NT2/D1 (cell line): ENCODE measurements around the gene PHACTR4.
"Not testable (repeated sequence)": the region's sequence is repeated elsewhere in the genome, so short reads cannot be mapped to it uniquely, and the experiment has no call there.

Source experiments
- DNase-seq: peaks from one replicate; pipeline ENCODE4 v3.0.0-alpha.2; 2011; ENCODE audit warnings: low read depth, low spot score
- H3K27me3 ChIP-seq: 2 replicates; pipeline ENCODE4 v1.6.0; 2011; ENCODE audit warnings: mild to moderate bottlenecking; ENCODE audit not compliant: insufficient read length, insufficient read depth
- H3K36me3 ChIP-seq: 2 replicates; pipeline ENCODE4 v1.6.1; 2011; ENCODE audit warnings: mild to moderate bottlenecking, low read length, mixed read lengths; ENCODE audit not compliant: insufficient read depth, insufficient read length
- H3K4me1 ChIP-seq: 2 replicates; pipeline ENCODE4 v1.5.1; 2011; ENCODE audit not compliant: insufficient read depth, insufficient read length
- H3K4me3 ChIP-seq: 2 replicates; pipeline ENCODE4 v1.5.1; 2011; ENCODE audit warnings: low read depth; ENCODE audit not compliant: insufficient read length
- H3K9ac ChIP-seq: 2 replicates; pipeline ENCODE4 v1.6.0; 2011; ENCODE audit warnings: low read depth; ENCODE audit not compliant: insufficient read length
- H3K9me3 ChIP-seq: 2 replicates; pipeline ENCODE4 v1.5.1; 2011; ENCODE audit warnings: mild to moderate bottlenecking, low read length; ENCODE audit not compliant: insufficient read depth
- SUZ12 ChIP-seq: IDR thresholded peaks from 2 replicates; pipeline ENCODE4 v1.6.1; 2011; ENCODE audit not compliant: insufficient read length, insufficient read depth; ENCODE audit errors: extremely low read depth
- YY1 ChIP-seq: IDR thresholded peaks from 2 replicates; pipeline ENCODE4 v1.6.1; 2011; ENCODE audit not compliant: insufficient read length, insufficient read depth
- ZNF274 ChIP-seq: IDR thresholded peaks from 2 replicates; pipeline ENCODE4 v1.6.1; 2011; ENCODE audit warnings: mild to moderate bottlenecking, low read depth, low read length

PHACTR4 gene

GRCh38 chr1:28374297-28374696, 4.8 kb downstream of the PHACTR4 start:
- Histone ChIP-seq H3K9me3 (no peaks in the 10 kb centered on the region), H3K36me3 (peaks cover 36% of the 10 kb centered on the region), H3K4me3 (no peak overlapping the region), H3K4me1 (peaks cover 2% of the 10 kb centered on the region), H3K9ac (no peak overlapping the region), H3K27me3 (no peaks in the 10 kb centered on the region)
- no peak for TF ChIP-seq ZNF274
- no peak for TF ChIP-seq SUZ12
- no peak for TF ChIP-seq YY1
- no peak for DNase-seq

GRCh38 chr1:28375598-28375997, 6.1 kb downstream of the PHACTR4 start:
- not testable (repeated sequence) for H3K4me3 ChIP-seq, H3K9ac ChIP-seq, H3K27me3 ChIP-seq, DNase-seq, H3K9me3 ChIP-seq, H3K4me1 ChIP-seq
- H3K36me3 ChIP-seq = peaks cover 37% of the 10 kb centered on the region

GRCh38 chr1:28376195-28376594, 6.7 kb downstream of the PHACTR4 start:
- not testable (repeated sequence) for H3K9ac ChIP-seq, DNase-seq, H3K4me1 ChIP-seq, H3K9me3 ChIP-seq, H3K4me3 ChIP-seq, H3K27me3 ChIP-seq
- H3K36me3 ChIP-seq = peaks cover 35% of the 10 kb centered on the region

- peaks cover 2% of the 10 kb centered on the region for H3K4me1 ChIP-seq
- H3K9ac ChIP-seq = no peak overlapping the region
- H3K27me3 ChIP-seq = no peaks in the 10 kb centered on the region
- TF ChIP-seq ZNF274 = no peak
- TF ChIP-seq SUZ12 = no peak
- TF ChIP-seq YY1 = no peak
- no peak overlapping the region for H3K4me3 ChIP-seq
- H3K36me3 ChIP-seq = peaks cover 14% of the 10 kb centered on the region
- no peak for DNase-seq
- H3K9me3 ChIP-seq = no peaks in the 10 kb centered on the region
These were observed 9.4 kb downstream of the PHACTR4 start for GRCh38 chr1:28378906-28379305.

GRCh38 chr1:28380394-28380793, 10.9 kb downstream of the PHACTR4 start:
- no peaks in the 10 kb centered on the region for H3K9me3 ChIP-seq
- H3K27me3 ChIP-seq = no peaks in the 10 kb centered on the region
- peaks cover 15% of the 10 kb centered on the region for H3K36me3 ChIP-seq
- H3K9ac ChIP-seq = no peak overlapping the region
- TF ChIP-seq YY1 = no peak
- H3K4me1 ChIP-seq = peaks cover 2% of the 10 kb centered on the region
- H3K4me3 ChIP-seq = no peak overlapping the region
- DNase-seq = no peak

GRCh38 chr1:28383785-28384184, 14.2 kb downstream of the PHACTR4 start:
- not testable (repeated sequence) for DNase-seq, H3K9ac ChIP-seq, H3K4me1 ChIP-seq, H3K9me3 ChIP-seq, H3K4me3 ChIP-seq, H3K27me3 ChIP-seq
- H3K36me3 ChIP-seq = peaks cover 12% of the 10 kb centered on the region

GRCh38 chr1:28392027-28392652, 22.6 kb downstream of the PHACTR4 start:
- TF ChIP-seq ZNF274 = no peak
- TF ChIP-seq YY1 = no peak
- TF ChIP-seq SUZ12 = no peak
- H3K36me3 ChIP-seq = peaks cover 14% of the 10 kb centered on the region
- no peak overlapping the region for H3K4me3 ChIP-seq
- no peak overlapping the region for H3K9ac ChIP-seq
- no peaks in the 10 kb centered on the region for H3K27me3 ChIP-seq
- DNase-seq = no peak
- H3K4me1 ChIP-seq = no peaks in the 10 kb centered on the region
- no peaks in the 10 kb centered on the region for H3K9me3 ChIP-seq

- DNase-seq = no peak
- Histone ChIP-seq H3K36me3 (peaks cover 20% of the 10 kb centered on the region), H3K27me3 (no peaks in the 10 kb centered on the region), H3K9ac (no peak overlapping the region), H3K4me3 (no peak overlapping the region), H3K9me3 (no peaks in the 10 kb centered on the region), H3K4me1 (no peaks in the 10 kb centered on the region)
- no peak for TF ChIP-seq YY1
These were observed 24.6 kb downstream of the PHACTR4 start for GRCh38 chr1:28394136-28394535.
